GM12878 (cell line): ENCODE results near the gene FBXO21. TPM values are rescaled to one million over a fixed set of nuclear protein-coding genes. Genes with fewer than 3 reads are reported as not detected.

Experiments
- ATF7 ChIP-seq: fragments of 450-650 bp; IDR thresholded peaks from 2 replicates; pipeline ENCODE4 v1.6.1; 2016; ENCODE audit warnings: low read depth, mild to moderate bottlenecking
- CREM ChIP-seq: IDR thresholded peaks from 2 replicates; pipeline ENCODE4 v1.6.1; 2014; ENCODE audit warnings: antibody characterized with exemption, low read depth
- IKZF1 ChIP-seq: fragments of 450-650 bp; conservative IDR thresholded peaks from 2 replicates; pipeline ENCODE4 v1.6.1; 2017; ENCODE audit warnings: antibody characterized with exemption, mild to moderate bottlenecking
- IKZF2 ChIP-seq, 2 experiments: fragments of 450-650 bp; IDR thresholded peaks; 2 replicates each; pipeline ENCODE4 v1.6.1; 2017; ENCODE audit warnings: mild to moderate bottlenecking in 2 of 2, moderate library complexity in 2 of 2
- KLF5 ChIP-seq: fragments of 450-650 bp; IDR thresholded peaks from 2 replicates; pipeline ENCODE4 v1.6.1; 2014; ENCODE audit warnings: mild to moderate bottlenecking; ENCODE audit not compliant: partially characterized antibody
- MTA2 ChIP-seq: fragments of 450-650 bp; IDR thresholded peaks from 2 replicates; pipeline ENCODE4 v1.6.1; 2016; ENCODE audit warnings: low read depth, mild to moderate bottlenecking, moderate library complexity
- NR2F1 ChIP-seq: fragments of 450-650 bp; conservative IDR thresholded peaks from 2 replicates; pipeline ENCODE4 v1.6.1; 2017; ENCODE audit warnings: mild to moderate bottlenecking
- PAX8 ChIP-seq: fragments of 450-650 bp; IDR thresholded peaks from 2 replicates; pipeline ENCODE4 v1.6.1; 2017; ENCODE audit warnings: mild to moderate bottlenecking, moderate library complexity
- RUNX3 ChIP-seq: IDR thresholded peaks from 2 replicates; pipeline ENCODE4 v1.6.1; 2012; ENCODE audit warnings: low read length, inconsistent platforms
- TCF12 ChIP-seq: IDR thresholded peaks from 2 replicates; pipeline ENCODE4 v1.6.1; 2011; ENCODE audit warnings: low read depth, mild to moderate bottlenecking, low read length
- polyA plus RNA-seq, 11 experiments: library from polyadenylated mRNA; depleted of rRNA in 4 of 11; unstranded in 6 of 11; stranded (reverse) in 5 of 11; fragments of >200 nt; fragmentation: Nextera tagmentation in 4 of 11; fragmentation: Illumina TruSeq in 1 of 11; extraction: Ambion mirVana in 4 of 11; extraction: Trizol in 1 of 11; gene quantifications; 1 replicate in 1 of 11; 2 replicates in 10 of 11; pipeline versions ENCODE4 v1.2.1 to v1.2.3, GENCODE V29; 2011 to 2016; ENCODE audit warnings: inconsistent platforms in 2 of 11, missing spikeins in 2 of 11, low read depth in 1 of 11
- total RNA-seq, 4 experiments: library from RNA; depleted of rRNA in 3 of 4; stranded (reverse); fragments of >200 nt in 3 of 4; fragmentation: Illumina TruSeq in 1 of 4; extraction: Trizol in 1 of 4; gene quantifications; 2 replicates each; pipeline versions ENCODE4 v1.2.1 to v1.2.3, GENCODE V29; 2013 to 2021
- TF ChIP-seq, protein P1 (sequence below): fragments of 450-650 bp; IDR thresholded peaks from 2 replicates; pipeline ENCODE4 v1.6.1; 2016; ENCODE audit warnings: mild to moderate bottlenecking
- TF ChIP-seq, protein P2 (sequence below): fragments of 450-650 bp; IDR thresholded peaks from 2 replicates; pipeline ENCODE4 v1.6.1; 2017; ENCODE audit warnings: mild to moderate bottlenecking, moderate library complexity
- TF ChIP-seq, protein P3 (sequence below): fragments of 450-650 bp; IDR thresholded peaks from 2 replicates; pipeline ENCODE4 v1.6.1; 2017; ENCODE audit warnings: low read depth, mild to moderate bottlenecking, moderate library complexity
- TF ChIP-seq, protein P4 (sequence below): fragments of 450-650 bp; IDR thresholded peaks from 2 replicates; pipeline ENCODE4 v1.6.1; 2017; ENCODE audit warnings: borderline replicate concordance
- TF ChIP-seq, protein P5 (sequence below): fragments of 450-650 bp; IDR thresholded peaks from 2 replicates; pipeline ENCODE4 v1.6.1; 2017; ENCODE audit warnings: mild to moderate bottlenecking, low read depth, inconsistent platforms; ENCODE audit not compliant: poor library complexity, severe bottlenecking
- TF ChIP-seq, protein P6 (sequence below): fragments of 150-350 bp; IDR thresholded peaks from 2 replicates; pipeline ENCODE4 v1.6.1; 2014; ENCODE audit warnings: mild to moderate bottlenecking, low read depth, low read length
- TF ChIP-seq, protein P7 (sequence below): IDR thresholded peaks from 2 replicates; pipeline ENCODE4 v1.6.1; 2011; ENCODE audit warnings: borderline replicate concordance, low read depth, mild to moderate bottlenecking, moderate library complexity, low read length; ENCODE audit not compliant: insufficient read depth, poor library complexity, severe bottlenecking

The FBXO21 gene
- total and polyA plus RNA-seq, 10 of the 15 experiments (the other 5 are each of a cell fraction or from before 2014, with no cell fraction given) = 5.5 to 32.6 (median 18.9) TPM

DNA sequence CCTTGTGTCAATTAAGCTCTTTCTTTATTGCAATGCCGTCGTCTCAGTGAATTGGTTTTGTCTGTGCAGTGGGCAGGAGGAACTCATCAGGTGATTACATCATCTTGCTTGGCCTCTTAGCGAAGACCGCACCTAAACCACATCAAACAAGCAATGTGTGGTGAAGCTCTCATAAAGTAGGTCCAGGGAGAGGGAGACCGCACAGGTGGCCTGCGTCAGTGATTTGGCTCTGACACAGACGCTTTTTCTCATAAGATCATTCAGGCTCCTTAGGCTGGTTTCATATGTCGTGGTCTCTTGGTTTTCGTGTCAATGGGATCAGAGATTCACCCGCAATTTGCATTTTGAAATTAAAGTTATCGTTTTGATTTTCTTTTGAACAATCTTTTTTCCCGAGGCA lies 84.4 kb downstream of the FBXO21 start (continued):
- TF ChIP-seq, protein P1, sequence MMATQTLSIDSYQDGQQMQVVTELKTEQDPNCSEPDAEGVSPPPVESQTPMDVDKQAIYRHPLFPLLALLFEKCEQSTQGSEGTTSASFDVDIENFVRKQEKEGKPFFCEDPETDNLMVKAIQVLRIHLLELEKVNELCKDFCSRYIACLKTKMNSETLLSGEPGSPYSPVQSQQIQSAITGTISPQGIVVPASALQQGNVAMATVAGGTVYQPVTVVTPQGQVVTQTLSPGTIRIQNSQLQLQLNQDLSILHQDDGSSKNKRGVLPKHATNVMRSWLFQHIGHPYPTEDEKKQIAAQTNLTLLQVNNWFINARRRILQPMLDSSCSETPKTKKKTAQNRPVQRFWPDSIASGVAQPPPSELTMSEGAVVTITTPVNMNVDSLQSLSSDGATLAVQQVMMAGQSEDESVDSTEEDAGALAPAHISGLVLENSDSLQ = peak; percentile 58
- TF ChIP-seq NR2F1 (peak; percentile 78), KLF5 (no peak), MTA2 (peak; percentile 91), IKZF2 (IDR thresholded peaks at IDR 0.05) (peak; percentile 70 to 74), CREM (peak; percentile 82; the same call in 1 of the 2 replicates), TCF12 (peak; percentile 89), ATF7 (peak; percentile 96), RUNX3 (peak; percentile 99), PAX8 (no peak), IKZF1 (peak; percentile 52)
- TF ChIP-seq, protein P2, sequence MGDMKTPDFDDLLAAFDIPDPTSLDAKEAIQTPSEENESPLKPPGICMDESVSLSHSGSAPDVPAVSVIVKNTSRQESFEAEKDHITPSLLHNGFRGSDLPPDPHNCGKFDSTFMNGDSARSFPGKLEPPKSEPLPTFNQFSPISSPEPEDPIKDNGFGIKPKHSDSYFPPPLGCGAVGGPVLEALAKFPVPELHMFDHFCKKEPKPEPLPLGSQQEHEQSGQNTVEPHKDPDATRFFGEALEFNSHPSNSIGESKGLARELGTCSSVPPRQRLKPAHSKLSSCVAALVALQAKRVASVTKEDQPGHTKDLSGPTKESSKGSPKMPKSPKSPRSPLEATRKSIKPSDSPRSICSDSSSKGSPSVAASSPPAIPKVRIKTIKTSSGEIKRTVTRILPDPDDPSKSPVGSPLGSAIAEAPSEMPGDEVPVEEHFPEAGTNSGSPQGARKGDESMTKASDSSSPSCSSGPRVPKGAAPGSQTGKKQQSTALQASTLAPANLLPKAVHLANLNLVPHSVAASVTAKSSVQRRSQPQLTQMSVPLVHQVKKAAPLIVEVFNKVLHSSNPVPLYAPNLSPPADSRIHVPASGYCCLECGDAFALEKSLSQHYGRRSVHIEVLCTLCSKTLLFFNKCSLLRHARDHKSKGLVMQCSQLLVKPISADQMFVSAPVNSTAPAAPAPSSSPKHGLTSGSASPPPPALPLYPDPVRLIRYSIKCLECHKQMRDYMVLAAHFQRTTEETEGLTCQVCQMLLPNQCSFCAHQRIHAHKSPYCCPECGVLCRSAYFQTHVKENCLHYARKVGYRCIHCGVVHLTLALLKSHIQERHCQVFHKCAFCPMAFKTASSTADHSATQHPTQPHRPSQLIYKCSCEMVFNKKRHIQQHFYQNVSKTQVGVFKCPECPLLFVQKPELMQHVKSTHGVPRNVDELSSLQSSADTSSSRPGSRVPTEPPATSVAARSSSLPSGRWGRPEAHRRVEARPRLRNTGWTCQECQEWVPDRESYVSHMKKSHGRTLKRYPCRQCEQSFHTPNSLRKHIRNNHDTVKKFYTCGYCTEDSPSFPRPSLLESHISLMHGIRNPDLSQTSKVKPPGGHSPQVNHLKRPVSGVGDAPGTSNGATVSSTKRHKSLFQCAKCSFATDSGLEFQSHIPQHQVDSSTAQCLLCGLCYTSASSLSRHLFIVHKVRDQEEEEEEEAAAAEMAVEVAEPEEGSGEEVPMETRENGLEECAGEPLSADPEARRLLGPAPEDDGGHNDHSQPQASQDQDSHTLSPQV = peak; percentile 62; the same call in 1 of the 2 replicates
- TF ChIP-seq, protein P3, sequence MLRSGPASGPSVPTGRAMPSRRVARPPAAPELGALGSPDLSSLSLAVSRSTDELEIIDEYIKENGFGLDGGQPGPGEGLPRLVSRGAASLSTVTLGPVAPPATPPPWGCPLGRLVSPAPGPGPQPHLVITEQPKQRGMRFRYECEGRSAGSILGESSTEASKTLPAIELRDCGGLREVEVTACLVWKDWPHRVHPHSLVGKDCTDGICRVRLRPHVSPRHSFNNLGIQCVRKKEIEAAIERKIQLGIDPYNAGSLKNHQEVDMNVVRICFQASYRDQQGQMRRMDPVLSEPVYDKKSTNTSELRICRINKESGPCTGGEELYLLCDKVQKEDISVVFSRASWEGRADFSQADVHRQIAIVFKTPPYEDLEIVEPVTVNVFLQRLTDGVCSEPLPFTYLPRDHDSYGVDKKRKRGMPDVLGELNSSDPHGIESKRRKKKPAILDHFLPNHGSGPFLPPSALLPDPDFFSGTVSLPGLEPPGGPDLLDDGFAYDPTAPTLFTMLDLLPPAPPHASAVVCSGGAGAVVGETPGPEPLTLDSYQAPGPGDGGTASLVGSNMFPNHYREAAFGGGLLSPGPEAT = peak; percentile 41; the same call in 1 of the 2 replicates
- TF ChIP-seq, protein P4, sequence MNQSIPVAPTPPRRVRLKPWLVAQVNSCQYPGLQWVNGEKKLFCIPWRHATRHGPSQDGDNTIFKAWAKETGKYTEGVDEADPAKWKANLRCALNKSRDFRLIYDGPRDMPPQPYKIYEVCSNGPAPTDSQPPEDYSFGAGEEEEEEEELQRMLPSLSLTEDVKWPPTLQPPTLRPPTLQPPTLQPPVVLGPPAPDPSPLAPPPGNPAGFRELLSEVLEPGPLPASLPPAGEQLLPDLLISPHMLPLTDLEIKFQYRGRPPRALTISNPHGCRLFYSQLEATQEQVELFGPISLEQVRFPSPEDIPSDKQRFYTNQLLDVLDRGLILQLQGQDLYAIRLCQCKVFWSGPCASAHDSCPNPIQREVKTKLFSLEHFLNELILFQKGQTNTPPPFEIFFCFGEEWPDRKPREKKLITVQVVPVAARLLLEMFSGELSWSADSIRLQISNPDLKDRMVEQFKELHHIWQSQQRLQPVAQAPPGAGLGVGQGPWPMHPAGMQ = peak; percentile 37; the same call in 1 of the 2 replicates
- TF ChIP-seq, protein P5, sequence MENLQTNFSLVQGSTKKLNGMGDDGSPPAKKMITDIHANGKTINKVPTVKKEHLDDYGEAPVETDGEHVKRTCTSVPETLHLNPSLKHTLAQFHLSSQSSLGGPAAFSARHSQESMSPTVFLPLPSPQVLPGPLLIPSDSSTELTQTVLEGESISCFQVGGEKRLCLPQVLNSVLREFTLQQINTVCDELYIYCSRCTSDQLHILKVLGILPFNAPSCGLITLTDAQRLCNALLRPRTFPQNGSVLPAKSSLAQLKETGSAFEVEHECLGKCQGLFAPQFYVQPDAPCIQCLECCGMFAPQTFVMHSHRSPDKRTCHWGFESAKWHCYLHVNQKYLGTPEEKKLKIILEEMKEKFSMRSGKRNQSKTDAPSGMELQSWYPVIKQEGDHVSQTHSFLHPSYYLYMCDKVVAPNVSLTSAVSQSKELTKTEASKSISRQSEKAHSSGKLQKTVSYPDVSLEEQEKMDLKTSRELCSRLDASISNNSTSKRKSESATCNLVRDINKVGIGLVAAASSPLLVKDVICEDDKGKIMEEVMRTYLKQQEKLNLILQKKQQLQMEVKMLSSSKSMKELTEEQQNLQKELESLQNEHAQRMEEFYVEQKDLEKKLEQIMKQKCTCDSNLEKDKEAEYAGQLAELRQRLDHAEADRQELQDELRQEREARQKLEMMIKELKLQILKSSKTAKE = peak; percentile 57
- TF ChIP-seq, protein P6, sequence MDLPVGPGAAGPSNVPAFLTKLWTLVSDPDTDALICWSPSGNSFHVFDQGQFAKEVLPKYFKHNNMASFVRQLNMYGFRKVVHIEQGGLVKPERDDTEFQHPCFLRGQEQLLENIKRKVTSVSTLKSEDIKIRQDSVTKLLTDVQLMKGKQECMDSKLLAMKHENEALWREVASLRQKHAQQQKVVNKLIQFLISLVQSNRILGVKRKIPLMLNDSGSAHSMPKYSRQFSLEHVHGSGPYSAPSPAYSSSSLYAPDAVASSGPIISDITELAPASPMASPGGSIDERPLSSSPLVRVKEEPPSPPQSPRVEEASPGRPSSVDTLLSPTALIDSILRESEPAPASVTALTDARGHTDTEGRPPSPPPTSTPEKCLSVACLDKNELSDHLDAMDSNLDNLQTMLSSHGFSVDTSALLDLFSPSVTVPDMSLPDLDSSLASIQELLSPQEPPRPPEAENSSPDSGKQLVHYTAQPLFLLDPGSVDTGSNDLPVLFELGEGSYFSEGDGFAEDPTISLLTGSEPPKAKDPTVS = no peak
- TF ChIP-seq, protein P7, sequence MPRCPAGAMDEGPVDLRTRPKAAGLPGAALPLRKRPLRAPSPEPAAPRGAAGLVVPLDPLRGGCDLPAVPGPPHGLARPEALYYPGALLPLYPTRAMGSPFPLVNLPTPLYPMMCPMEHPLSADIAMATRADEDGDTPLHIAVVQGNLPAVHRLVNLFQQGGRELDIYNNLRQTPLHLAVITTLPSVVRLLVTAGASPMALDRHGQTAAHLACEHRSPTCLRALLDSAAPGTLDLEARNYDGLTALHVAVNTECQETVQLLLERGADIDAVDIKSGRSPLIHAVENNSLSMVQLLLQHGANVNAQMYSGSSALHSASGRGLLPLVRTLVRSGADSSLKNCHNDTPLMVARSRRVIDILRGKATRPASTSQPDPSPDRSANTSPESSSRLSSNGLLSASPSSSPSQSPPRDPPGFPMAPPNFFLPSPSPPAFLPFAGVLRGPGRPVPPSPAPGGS = peak; percentile 10
